GM18520 (cell line): Measurements from ENCODE around the gene ALDH9A1.
"Not testable (repeated sequence)": the region's sequence is repeated elsewhere in the genome, so short reads cannot be mapped to it uniquely, and the experiment has no call there.

Experiments used
- ATAC-seq: cut with Tn5 transposase; IDR thresholded peaks from one replicate; pipeline ENCODE4 v1.9.1; 2021; ENCODE audit not compliant: unreplicated experiment

Gene ALDH9A1

GRCh38 chr1:165647970-165648369 is 50.4 kb downstream of the ALDH9A1 start:
- ATAC-seq, result no peak

DNA sequence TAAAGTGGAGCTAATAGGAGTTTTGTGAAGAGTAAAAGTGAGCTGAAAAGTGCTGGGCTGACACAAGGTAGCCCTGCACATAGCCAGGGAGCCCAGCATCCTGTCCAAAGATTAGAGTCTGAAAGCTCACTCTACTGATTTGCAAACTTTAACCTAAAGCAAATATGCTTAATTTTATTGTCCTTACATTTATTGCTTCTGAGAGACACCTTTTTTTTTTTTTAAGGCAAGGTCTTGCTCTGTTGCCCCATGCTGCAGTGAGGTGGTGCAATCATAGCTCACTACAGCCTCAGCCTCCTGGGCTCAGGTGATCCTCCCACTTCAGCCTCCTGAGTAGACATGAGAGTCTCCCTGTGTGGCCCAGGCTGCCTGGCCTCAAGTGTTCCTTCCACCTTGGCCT is 50.8 kb downstream of the ALDH9A1 start:
- no peak for ATAC-seq

- peak; percentile 44 for ATAC-seq
These were observed 52.6 kb downstream of the ALDH9A1 start for GRCh38 chr1:165645654-165646366.

DNA sequence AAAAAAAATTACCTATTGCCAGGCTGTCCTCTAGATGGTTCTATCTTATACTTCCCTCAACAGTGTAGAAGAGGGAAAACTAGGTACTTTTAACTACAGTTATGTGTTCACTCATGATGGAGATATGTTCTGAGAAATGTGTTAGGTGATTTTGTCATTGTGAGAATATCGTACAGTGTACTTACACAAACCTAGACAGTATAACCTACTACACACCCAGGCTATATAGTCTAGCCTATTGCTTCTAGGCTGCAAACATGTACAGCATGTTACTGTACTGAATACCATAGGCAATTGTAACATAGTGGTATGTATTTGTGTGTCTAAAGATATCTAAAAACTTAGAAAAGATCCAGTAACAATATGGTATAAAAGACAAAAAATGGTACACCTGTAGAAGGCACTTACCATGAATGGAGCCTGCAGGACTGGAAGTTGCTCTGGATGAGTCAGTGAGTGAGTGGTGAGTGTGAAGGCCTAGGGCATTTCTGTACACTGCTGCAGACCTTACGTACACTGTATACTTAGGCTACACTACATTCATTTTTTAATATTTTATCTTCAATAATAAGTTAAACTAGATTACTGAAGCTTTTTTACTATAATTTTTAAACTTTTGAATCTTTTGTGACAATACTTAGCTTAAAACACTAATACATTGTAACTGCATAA is 54.2 kb downstream of the ALDH9A1 start:
- no peak for ATAC-seq

GRCh38 chr1:165641231-165641987 is 57.0 kb downstream of the ALDH9A1 start:
- no peak for ATAC-seq

DNA sequence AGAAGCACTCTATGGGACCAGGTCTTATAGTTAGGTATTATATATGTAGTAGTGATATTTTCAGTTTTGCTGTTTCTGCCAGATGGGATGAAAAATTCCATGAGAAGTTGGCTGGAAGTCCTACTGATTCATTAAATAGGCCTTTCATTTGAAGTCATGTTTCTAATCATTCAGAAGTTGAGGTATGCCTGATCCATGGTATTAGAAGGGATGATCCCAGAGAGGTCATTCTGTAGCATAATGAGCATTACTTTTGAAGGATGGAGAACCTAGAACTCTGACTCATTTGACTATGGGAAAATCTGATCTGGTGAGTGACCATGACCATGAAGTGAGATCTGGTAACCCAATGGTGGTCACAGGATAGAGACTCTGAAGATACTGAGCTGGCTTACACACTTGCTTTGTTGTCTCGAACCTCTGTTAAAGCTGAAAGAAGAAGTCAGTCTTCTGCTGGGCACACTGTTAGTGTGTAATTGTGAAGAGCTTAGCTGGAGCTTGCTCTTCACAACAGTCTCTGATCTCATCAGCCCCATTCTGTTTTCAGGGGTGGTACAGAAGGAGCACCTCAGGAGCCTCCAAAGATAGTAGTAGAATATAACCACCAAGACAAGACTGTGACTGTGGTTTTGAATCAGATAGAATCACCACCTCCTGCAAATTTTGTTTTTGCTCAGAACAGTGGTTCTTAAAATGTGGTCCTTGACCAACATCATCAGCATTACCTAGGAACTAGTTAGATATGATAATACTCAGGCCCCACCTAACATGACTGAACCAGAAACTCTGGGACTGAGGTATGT is 58.3 kb downstream of the ALDH9A1 start:
- no peak for ATAC-seq

DNA sequence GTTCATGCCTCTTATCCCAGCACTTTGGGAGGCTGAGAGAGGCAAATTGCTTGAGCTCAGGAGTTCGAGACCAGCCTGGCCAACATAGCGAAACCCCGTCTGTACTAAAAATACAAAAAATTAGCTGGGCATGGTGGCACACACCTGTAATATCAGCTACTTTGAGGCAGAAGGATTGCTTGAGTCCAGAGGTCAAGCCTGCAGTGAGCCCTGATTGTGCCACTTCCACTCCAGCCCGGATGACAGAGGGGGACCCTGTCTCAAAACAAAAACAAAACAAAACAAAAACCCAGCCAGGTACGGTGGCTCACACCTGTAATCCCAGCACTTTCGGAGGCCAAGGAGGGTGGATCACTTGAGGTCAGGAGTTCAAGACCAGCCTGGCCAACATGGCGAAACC is 60.2 kb downstream of the ALDH9A1 start:
- not testable (repeated sequence) for ATAC-seq

- no peak for ATAC-seq
These were observed 60.9 kb downstream of the ALDH9A1 start for GRCh38 chr1:165637427-165637826.

DNA sequence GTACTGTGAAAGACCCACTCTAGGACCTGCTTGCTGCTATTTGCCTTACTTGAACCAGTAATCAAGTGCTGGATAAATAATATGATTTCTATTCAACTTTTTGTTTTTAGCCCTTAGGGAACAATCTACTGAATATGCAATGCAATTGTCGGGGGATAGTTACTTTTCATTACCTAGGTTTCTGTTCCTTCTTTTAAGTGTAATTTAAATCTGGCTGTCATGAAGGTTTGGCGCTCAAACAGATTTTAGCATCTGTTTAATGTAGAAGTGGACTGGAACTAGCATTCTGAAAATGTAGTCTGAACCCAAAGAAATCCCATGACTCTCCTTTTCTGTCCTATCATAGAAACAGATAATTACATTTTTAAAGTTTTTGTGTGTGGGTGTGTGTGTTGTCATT is 62.5 kb downstream of the ALDH9A1 start:
- ATAC-seq, result no peak

DNA sequence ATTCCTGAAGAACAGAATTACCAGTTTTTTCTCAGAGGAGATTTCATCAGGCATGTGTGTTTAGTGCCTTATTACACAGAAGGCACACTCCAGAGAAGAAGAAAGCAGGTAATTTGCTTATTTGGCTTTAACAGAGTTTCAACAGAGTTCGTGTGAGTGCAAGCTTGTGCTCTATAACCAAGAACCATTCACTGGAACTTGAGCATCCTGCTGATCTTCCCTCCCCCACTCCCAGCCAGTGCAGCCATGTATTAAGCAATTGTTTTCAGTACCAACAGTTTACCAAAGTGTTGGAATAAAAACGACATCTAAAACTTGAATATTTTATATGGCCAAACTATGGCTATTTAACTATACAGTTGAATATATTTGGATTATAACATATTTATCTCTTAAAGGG is 63.0 kb downstream of the ALDH9A1 start:
- ATAC-seq, result no peak

DNA sequence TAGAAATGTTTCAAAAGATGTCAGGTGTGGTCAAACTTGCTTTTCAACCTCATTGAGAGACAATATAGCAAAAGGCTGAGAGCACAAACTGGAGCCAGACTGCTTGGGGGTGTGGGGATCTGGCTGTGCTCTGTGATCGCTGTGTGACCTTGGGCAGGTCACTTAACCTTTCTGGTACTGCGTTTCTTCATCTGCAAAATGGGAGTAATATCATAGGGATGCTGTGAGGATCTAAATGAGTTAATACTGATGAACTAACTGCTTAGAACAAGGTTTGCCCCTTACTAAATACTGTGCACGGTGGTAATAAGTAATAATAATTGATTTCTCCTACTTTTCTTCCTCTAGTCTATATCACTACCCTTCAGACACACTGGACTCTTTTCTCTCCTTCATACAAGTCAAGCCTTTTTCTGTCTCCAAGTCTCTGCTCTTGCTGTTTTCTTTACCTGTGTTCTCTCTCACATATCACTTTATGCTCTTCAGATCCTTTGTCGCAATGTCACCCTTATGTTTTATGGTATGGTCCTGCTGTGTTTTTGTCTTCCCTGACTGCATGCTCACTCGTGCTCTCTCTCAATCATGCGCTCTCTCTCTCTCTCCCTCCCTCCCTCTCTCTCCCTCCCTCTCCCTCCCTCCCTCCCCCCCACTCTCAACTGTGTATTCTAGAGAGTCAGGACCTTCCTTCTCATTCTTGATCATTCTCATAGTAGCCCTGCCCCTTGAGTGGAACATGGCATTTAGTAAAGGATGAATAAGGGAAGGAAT is 64.0 kb downstream of the ALDH9A1 start:
- no peak for ATAC-seq

DNA sequence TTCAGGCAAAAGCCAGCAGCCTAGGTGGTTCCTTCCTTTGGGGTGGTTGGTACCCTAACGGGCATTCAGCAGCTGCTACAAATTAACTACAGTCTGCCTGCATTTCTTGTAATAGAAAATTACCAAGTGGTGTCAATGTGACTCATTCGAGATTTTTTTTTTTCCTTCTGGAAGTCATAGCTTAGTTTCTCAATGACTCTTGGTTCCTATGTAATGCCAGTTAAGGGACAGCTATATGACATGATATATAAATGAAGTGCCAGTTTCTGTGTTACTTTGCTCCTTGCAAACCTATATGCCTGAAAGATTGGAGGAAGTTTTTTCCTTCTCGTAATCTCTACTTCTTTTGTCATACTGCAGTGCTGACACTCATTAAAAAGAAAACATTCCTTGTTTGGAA is 64.7 kb downstream of the ALDH9A1 start:
- no peak for ATAC-seq

DNA sequence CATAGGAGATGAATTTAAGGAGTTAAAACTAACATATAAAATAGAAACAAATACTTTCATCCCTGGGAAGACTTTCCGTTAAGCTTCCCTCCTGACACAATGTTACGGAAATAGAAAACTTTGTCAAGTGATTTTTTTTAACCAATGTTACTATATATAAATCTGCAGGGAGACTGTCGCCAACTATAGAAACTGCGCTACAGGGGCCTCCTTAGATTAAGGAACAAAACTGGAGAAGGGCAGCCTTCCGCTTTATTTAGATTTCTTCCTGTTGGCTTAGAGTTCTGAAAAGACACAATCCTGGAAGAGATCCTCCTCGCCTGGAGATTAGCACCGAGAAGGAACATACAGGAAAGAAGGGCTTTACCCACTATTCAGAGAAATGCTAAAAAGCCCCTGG is 65.9 kb downstream of the ALDH9A1 start:
- ATAC-seq, result no peak

- no peak for ATAC-seq
These were observed 66.3 kb downstream of the ALDH9A1 start for GRCh38 chr1:165632152-165632469.

DNA sequence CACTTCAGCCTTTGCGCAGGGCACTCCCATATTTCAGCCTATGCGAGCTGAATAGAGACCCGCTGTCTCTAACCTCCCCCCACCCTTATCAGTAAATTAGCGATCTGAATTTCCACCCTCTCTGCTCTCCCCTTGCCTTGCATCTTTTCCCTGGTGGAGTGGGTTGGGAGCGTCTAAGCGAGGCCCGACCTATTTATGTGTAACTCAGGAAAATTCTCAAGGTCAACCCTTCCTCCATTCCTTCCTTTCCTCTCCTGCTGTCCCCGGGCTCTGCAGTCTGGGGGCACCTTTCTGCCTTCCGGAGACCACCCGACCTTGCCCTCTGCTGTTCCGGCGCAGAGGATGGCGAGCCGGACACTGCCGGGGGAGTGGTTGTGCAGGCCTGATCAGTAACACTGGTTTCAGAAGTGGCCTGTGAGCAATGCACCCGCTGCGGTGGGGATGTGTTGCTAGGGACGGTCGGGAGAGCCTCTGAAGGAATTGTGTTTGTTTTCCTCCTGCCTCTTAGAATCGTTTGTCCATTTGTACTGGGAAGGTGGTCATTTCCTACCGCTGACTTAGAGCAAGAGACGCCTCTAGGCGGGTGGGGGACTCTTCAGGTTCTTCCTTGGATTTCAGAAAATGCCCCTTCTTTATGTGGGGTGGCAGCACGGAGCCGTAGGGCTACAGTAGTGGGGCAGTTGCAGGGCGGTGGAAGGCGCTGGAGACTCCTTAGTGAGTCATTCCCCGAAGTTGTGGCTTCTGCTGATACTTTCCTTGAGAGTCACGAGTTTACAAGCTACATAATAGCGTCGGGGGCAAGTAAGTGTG is 66.8 kb downstream of the ALDH9A1 start:
- no peak for ATAC-seq

GRCh38 chr1:165630629-165631341 is 67.6 kb downstream of the ALDH9A1 start, which contains the start of gene MGST3:
Gene MGST3, plus strand, starts transcription at chr1:165631234. Its CDS starts 18,614 bp downstream, at chr1:165649848.
- ATAC-seq, result peak; percentile 73

DNA sequence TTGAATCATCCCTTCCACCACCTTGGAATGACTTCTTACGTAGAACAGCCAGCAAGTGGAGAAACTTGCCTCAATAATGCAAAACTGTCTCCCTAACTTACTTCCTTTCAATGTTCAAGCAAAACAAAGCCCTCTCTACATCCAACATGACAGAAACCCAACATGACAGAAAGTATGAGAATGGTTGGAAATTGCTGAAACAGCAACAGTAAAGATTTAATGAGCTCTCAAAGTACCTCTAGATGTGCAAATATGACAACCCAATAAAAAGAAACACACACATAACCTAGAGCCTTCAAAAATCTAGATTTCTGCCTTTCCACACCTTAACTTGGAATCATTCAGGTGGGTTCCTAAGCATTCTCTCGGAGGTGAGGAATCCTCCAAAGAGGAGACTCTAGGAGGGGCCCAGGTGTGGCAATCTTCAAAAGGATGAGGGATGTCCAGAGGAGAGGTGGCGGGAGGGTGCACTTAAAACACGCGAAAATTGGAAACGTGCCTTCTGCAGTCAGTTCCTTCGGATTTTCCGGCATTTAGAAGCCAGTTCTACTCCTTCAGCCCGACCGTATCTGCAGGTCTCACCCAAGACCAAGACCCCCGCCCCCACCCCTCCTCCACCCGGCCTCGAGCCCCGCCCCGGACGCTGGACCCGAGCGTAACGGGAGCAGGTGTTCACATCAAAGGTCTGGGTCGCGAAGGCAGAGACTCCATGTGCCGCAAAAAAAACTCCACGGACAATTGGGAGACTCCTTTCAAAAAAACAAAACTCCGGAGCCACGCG is 68.3 kb downstream of the ALDH9A1 start:
- no peak for ATAC-seq

DNA sequence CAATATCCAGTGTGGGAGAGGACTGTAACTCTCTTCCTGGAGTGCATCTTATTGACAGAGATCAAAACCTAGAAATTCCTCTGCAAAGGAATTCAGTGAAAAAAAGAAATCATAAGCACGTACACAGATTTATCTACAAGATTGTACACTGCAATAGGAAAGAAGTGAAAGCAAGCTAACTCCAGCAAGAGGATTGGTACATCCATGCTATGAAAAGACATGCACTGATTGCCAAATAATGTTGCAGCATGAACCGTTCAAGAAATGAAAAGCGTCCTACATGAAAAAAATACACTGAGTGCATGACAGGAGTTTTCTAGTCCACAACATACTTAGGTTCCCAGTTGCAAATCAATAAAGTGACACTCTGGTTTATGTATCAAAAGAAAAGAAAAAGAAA is 69.2 kb downstream of the ALDH9A1 start:
- no peak for ATAC-seq
